Right lobe of liver (tissue), 6 donors: ENCODE data around the gene C1QTNF6. TPM values are rescaled to one million over a fixed set of nuclear protein-coding genes. Genes with fewer than 3 reads are reported as not detected.

Experiments
- ATAC-seq, 4 donors: fragments of 200-7000 bp; cut with Tn5 transposase; one replicate each; pipeline ENCODE4 v1.9.1; 2020; ENCODE audit warnings: mild to moderate bottlenecking in 4 of 4, moderate library complexity in 4 of 4
- DNase-seq, 3 donors: peaks; one replicate each; pipeline ENCODE4 v3.0.0-alpha.2; 2020
- H3K27ac ChIP-seq, 3 donors: fragments of 200-600 bp; one replicate each; pipeline ENCODE4 v1.8.0; 2022
- H3K27me3 ChIP-seq, 2 donors: fragments of 200-600 bp; one replicate each; pipeline ENCODE4 v1.8.0; 2022
- H3K36me3 ChIP-seq, 4 donors: fragments of 200-600 bp; sonication (generic) in 1 of 4; one replicate each; pipeline versions ENCODE4 v1.5.1 to v1.8.0; 2017 to 2022; ENCODE audit warnings: control low read depth in 1 of 4
- H3K4me1 ChIP-seq, 4 donors: fragments of 200-600 bp; sonication (generic) in 1 of 4; one replicate each; pipeline versions ENCODE4 v1.5.1 to v1.8.0; 2017 to 2022; ENCODE audit warnings: control low read depth in 1 of 4
- H3K4me3 ChIP-seq, 3 donors: fragments of 200-600 bp; one replicate each; pipeline ENCODE4 v1.8.0; 2022
- H3K9me3 ChIP-seq, 4 donors: fragments of 200-600 bp; sonication (generic) in 1 of 4; one replicate each; pipeline versions ENCODE4 v1.5.1 to v1.8.0; 2017 to 2022; ENCODE audit warnings: control low read depth in 1 of 4
- POLR2A ChIP-seq: fragments of 450-650 bp; IDR thresholded peaks from one replicate; pipeline ENCODE4 v1.6.1; 2017; ENCODE audit warnings: antibody characterized with exemption, mild to moderate bottlenecking
- WGBS: methylation state at CpG from one replicate; pipeline ENCODE4 v1.1.6; 2018; ENCODE audit warnings: low coverage, low lambda C conversion rate; ENCODE audit not compliant: insufficient coverage; ENCODE audit errors: missing lambda C conversion rate; 5-methylcytosine and 5-hydroxymethylcytosine counted together
- intact Hi-C, 2 donors: fragments of 100-400 bp; cut with DNase I; formaldehyde crosslinking; loops; one replicate each; pipeline versions ENCODE4 v1.11.2 to v1.14.1; 2022
- total RNA-seq, 6 experiments: library from RNA; depleted of rRNA in 2 of 6; stranded (reverse); fragments of >200 nt in 2 of 6; fragmentation: NEBNext Ultra II Directional in 3 of 6; extraction: Animal tissue kit (Norgen Biotek cat#: 25700) in 3 of 6; gene quantifications; one replicate each; pipeline versions ENCODE4 v1.1.0 to v1.2.4, GENCODE V29; 2016 to 2023
- TF ChIP-seq, protein P1 (sequence below), 4 donors: fragments of 200-600 bp in 3 of 4; fragments of 450-650 bp in 1 of 4; IDR thresholded peaks; one replicate each; pipeline versions ENCODE4 v1.5.1 to v1.8.0; 2016 to 2022; ENCODE audit warnings: antibody characterized with exemption in 4 of 4, mild to moderate bottlenecking in 2 of 4
- donor health status: DM: no; HTN: yes; CAD: no.
- donor health status: DM: no; HTN: no; CAD: no.
- donor health status: DM: no; HTN: no; CAD: no.
- donor health status: DM: no; HTN: yes; CAD: no.
- donor health status: DM: no; HTN: yes; CAD: no.

Gene C1QTNF6
- total RNA-seq, 6 experiments from 2014 or later: 3.3 to 12.6 (median 6.3) TPM

- WGBS: 25% methylated on average over 2 of the region's 3 CpGs
- DNase-seq: peak in 1 of 3 donors; percentile 6
- ATAC-seq: no peak
- H3K9me3 ChIP-seq: no peaks in the 10 kb centered on the region
- H3K4me3 ChIP-seq: no peak overlapping the region
- no peaks in the 10 kb centered on the region for H3K27me3 ChIP-seq
- H3K36me3 ChIP-seq: peaks cover 0 to 4% (median 0%) of the 10 kb centered on the region in 4 donors
- intact Hi-C loops: no loop called here
- H3K27ac ChIP-seq: peak overlapping the region in 1 of 3 donors; percentile 33
- TF ChIP-seq POLR2A: no peak
- TF ChIP-seq, protein P1, sequence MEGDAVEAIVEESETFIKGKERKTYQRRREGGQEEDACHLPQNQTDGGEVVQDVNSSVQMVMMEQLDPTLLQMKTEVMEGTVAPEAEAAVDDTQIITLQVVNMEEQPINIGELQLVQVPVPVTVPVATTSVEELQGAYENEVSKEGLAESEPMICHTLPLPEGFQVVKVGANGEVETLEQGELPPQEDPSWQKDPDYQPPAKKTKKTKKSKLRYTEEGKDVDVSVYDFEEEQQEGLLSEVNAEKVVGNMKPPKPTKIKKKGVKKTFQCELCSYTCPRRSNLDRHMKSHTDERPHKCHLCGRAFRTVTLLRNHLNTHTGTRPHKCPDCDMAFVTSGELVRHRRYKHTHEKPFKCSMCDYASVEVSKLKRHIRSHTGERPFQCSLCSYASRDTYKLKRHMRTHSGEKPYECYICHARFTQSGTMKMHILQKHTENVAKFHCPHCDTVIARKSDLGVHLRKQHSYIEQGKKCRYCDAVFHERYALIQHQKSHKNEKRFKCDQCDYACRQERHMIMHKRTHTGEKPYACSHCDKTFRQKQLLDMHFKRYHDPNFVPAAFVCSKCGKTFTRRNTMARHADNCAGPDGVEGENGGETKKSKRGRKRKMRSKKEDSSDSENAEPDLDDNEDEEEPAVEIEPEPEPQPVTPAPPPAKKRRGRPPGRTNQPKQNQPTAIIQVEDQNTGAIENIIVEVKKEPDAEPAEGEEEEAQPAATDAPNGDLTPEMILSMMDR (IDR thresholded peaks at IDR 0.05): no peak
- H3K4me1 ChIP-seq: peaks cover 0 to 53% (median 25%) of the 10 kb centered on the region in 4 donors
Observed at GRCh38 chr22:37194750-37195149, 6.7 kb upstream of the C1QTNF6 start.

- Histone ChIP-seq H3K9me3 (no peaks in the 10 kb centered on the region), H3K4me1 (peaks cover 0 to 55% (median 23%) of the 10 kb centered on the region in 4 donors), H3K4me3 (no peak overlapping the region), H3K27ac (peak overlapping the region; percentile 33 to 49 (median 36)), H3K27me3 (no peaks in the 10 kb centered on the region), H3K36me3 (peaks cover 0 to 4% (median 0%) of the 10 kb centered on the region in 4 donors)
- peak in 1 of 3 donors; percentile 6 for DNase-seq
- 50% methylated on average over 10 of the region's 10 CpGs for WGBS
- intact Hi-C loops: no loop called here
- no peak for ATAC-seq
- TF ChIP-seq, protein P1 (IDR thresholded peaks at IDR 0.05): no peak
Observed at GRCh38 chr22:37193629-37194191, 5.7 kb upstream of the C1QTNF6 start.

DNA sequence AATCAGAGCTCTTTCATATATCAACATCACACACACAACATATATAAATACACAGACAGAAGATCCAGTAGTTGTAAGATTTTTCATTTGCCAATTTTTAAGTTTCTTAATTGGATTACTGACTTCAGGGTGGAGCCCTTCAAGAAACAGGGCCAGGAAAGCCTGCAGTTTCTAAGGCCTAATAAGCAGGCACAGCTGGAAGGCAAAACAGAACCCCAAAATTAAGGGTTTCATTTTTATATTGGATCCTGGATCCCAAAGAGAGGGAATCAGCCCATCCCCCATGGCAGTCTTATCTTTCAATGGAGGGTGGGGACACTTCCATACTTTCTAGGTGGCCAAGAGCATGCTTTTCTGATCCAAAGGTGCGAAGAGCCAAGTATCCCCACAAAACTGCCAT is 4.7 kb upstream of the C1QTNF6 start:
- TF ChIP-seq, protein P1 (IDR thresholded peaks at IDR 0.05): no peak
- TF ChIP-seq POLR2A: no peak
- WGBS: 100% methylated on average over 1 of the region's 1 CpG
- H3K4me3 ChIP-seq: no peak overlapping the region
- no peak overlapping the region for H3K27ac ChIP-seq
- intact Hi-C loops: no loop called here
- no peak for ATAC-seq
- peaks cover 0 to 4% (median 0%) of the 10 kb centered on the region in 4 donors for H3K36me3 ChIP-seq
- no peaks in the 10 kb centered on the region for H3K27me3 ChIP-seq
- DNase-seq: no peak
- H3K4me1 ChIP-seq: peaks cover 0 to 48% (median 20%) of the 10 kb centered on the region in 4 donors
- no peaks in the 10 kb centered on the region for H3K9me3 ChIP-seq

DNA sequence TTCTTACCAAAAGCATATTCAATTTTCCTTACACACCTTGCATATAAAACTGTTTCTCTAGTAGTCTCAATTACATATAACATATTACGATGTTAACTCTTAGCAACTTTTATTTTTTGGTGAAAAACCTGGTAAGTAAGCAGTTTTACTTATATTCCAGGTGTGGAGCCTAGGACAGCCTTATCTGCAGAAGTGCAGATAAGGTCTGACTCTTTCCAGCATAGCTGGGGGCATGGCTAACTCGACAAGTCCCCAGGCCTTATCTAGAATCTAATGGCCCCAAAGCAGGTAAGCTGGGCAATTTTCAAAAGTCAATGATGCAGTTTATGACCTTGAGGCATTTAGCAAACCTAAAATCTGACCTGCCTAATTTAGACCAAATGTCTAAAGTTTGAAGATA is 4.2 kb upstream of the C1QTNF6 start:
- Histone ChIP-seq H3K27me3 (no peaks in the 10 kb centered on the region), H3K27ac (no peak overlapping the region), H3K9me3 (no peaks in the 10 kb centered on the region), H3K4me3 (no peak overlapping the region), H3K4me1 (peaks cover 0 to 43% (median 17%) of the 10 kb centered on the region in 4 donors), H3K36me3 (peaks cover 0 to 4% (median 0%) of the 10 kb centered on the region in 4 donors)
- no peak for ATAC-seq
- no peak for TF ChIP-seq POLR2A
- TF ChIP-seq, protein P1 (IDR thresholded peaks at IDR 0.05): no peak
- intact Hi-C loops: no loop called here
- DNase-seq: no peak
- WGBS: 80% methylated on average over 2 of the region's 2 CpGs
